ENCODE results near the gene FGF9.

FGF9 gene

DNA sequence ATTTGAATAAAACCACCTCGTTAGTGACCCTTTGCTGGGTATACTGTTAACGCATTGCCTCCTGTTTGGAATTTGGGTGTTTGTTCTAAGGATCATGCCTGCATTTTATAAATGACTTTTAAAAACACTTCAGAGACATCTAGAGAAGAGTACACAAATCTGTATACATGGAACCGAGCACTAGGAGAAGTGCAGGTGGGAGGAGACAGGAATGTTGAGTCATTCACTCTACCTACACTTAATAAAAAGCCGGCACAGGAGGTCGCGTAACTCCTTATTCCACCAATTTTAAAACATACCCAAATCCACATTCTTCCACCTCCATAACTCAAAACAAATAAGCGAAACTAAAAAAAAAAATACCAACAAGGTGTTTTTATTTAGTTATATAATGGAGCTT is 48.6 kb downstream of the FGF9 start:
- no peak for DNase-seq

DNA sequence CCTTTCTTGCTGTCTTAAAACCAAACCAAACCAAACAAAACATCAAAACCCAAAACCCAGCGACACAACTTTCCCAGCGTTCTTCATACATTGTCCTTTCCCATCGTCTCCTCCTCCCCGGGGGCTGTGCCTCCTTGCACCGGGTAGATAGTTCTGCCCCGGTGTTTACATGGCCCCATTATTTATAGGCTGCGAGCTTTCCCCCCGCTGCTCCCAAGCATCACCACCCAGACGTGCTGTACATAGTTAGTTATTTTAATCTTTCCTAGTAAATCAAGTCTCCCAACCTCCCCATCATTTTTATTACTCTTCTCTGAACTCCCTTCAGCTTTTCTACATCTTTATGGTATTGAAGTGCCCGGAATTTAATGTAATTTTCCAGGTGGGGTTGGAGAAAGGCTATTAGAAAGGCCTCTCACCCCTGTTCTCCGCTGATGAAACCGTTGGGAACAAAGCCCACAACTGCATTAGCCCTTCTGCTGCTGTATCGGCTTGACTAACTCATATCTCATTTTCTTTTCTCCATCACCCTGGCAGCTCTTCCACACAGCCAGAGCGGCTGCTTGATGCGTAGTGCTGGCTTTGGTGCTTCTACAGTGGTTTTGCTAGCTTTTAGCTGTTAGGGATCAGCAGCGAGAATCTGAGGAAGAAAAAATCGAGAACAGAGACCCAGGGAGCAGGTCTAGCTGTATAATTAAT is 53.1 kb downstream of the FGF9 start:
- DNase-seq: no peak

DNA sequence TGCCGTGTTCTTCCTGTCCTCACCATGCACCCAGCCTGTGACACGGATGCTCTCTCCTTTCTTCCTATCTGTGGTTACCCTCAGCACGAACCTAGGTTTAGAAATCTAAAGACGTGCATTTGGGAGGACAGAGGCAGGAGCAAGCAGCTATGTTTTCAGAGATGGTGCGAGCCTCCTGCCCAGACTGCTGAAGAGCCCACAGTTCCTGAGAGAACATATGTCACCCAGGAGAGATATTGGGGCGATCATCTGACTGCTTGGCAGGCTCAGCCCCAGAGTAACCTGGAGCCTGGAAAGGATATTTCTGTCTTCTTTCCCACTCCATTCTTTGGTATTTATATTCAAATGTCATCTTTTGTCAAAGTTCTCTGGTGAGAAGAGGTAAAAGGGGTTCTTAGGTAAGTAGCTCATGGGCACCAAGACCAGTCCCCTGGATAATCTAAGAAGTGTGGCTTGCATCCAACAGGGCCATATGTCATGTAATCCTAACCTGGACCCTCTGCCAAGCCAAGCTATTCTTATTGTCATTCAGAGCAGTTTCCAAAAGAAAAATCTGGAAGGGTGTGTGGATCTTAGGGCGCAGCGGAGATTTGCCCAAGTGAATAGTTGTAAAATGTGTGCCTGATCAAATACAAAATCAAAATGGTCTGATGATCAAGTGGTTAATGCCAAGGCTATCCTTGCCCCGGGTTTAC is 59.5 kb downstream of the FGF9 start:
- DNase-seq: no peak

DNA sequence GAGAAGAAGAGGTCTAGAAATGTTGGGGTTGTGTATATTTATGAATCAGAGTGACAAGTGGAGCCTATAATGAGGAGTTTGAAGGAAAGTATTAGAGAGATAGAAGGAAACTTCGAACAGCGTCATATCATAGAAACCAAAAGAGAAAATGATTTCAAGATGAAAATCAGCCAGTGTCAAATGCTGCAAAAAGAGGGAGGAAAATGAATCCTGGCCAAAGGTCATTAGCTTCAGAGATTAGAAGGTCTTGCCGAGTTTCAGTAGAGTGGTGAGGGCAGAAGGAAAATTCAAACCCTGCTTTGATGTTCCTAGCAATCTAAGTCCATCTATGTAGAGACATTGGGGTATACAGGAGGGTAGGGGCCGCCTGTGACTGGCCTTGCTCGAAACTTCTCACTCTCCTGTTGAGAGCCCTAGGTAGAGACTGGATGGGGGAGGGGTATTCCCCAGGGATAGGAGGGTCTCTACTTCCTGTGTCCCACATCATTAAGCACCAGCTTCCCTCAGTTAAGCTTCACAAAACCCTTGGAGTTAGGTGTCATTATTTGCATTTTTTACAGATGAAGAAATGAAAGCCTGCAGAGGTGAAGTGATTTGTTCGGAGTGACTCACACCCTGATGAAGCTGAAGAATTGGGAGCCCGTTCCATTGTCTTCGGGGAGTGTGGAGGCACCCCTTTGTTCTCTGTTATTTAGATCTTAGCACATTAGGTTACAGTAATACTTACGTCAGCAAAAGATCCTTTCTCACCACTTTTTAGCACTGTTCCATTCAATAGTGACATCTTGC is 62.8 kb downstream of the FGF9 start:
- no peak for DNase-seq

DNA sequence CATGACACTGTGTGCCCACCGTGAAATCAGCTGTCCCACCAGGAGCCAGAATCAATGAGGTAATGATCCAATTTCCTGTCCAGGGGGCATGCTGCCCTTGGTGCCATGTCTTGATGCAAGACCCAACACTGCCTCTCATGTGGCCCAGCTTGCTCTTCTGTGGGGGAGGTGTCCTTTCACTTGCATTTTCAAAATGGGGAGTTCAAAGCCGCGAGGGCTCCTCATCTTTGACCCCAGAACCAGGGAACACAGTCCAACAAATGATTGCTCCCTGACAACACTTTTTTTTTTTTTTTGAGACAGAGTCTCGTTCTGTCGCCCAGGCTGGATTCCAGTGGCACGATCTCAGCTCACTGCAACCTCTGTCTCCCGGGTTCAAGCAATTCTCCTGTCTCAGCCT is 64.1 kb downstream of the FGF9 start:
- DNase-seq: no peak

DNA sequence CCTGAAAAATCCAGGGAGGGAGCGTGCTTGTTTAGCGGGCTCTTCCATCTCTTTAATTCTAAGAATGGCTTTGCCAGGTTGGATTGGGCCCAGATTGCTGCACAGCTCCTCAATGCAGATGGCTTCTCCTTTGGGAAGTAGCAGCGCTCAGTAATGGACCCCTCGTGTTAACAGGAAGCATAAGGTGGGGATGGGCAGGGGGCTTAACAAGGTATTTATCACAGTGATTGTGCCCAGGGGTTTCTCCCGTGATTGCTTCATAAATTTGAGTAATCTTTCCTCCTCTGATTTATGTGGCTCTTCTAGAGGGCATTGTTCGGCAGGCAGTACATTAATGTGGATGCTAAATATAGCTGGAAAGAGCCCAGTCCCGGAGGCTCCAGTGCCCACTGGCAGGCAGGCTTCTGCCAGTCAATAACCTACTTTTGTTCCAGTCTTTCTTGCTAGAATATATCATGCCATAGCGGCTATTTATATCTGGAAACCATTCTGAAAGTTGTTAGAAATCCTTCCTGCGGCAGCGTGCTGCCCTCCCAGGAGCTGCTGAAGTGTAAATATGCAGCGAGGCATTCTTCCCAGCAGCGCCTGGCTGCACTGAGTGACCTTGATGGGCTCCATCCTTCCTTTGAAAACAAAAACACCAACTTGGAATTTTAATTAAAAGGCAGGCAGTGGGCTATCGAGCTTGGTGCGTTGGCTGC is 65.0 kb downstream of the FGF9 start:
- DNase-seq: no peak

DNA sequence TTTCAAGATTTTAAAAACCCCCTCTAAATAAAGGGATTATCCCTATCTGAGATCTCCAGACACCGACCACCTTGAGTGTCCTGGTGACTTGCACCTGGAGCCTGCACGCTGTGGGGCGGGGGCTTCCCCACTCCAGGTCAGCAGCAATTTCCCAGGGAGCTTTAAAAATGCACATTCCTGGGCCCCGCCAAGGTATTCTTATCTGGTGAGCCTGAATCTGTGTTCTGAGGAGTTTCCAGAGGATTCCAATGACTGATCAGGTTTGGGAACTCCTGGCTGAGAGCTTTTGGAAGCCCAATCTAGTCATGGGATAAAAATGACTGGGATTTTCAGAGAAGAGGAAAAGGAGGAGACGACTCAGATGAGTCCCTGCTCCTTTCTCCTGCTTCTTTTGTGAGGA is 66.1 kb downstream of the FGF9 start:
- DNase-seq: no peak

DNA sequence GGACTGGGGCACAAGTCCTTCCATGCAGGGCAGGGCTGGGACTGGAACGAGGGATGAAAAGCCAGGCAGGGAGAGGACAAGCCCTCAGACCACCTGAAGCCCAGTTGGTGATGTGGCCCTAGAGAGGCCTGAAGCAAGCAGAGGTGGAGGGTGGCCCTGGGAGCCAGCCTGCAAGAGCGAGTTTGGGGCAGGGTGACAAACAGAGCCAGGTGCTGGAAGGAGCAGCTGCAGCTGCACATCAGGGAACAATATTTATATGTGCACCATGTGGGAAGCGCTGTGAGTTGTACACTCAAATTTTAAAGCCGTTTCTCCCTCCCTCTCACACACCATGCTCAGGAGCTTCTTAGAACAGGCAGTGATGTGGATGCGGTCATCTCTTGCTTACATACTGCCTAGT is 67.8 kb downstream of the FGF9 start:
- no peak for DNase-seq

DNA sequence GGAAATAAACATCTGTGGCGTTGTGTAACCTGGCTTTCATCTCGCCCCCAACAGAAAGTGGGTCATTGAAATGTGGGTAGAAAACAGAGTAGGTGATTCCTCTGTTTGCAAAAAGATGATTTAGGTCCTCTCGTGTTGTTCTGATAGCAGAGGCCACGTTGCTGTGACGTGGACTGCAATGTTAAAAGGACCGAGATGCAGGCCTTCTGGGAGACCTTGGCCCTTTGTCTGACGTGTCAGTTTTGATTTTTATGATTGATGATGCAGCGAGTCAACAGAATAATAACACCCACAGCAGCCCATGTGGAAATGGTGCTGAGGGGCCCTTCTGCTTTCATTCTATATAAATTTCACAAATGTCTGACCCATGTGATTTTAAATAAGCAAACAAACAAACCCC is 68.9 kb downstream of the FGF9 start:
- DNase-seq: no peak

DNA sequence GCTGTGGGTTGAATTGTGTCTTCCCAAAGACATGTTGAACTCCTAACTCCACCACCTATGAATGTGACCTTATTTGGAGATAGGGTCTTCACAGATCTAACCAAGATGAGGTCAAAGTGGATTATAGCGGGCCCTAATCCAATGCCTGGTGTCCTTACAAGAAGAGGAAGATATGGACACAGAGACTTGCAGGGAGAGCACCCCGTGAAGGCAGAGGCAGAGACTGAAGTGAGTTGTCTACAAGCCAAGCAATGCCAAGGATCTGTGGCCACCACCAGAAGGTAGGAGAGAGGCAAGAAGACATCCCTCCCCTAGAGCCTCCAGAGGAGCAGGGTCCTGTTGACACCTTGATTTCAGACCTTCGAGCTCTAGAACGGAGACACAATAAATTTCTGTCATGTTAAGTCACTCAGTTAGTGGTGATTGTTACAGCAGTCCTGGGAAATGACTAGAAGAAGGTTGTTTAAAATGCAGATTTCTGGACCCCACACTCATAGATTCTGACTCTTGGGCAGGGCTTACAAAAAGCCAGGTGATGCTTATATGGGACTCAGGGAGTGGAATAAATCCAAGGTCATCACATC is 70.6 kb downstream of the FGF9 start:
- DNase-seq: no peak

DNA sequence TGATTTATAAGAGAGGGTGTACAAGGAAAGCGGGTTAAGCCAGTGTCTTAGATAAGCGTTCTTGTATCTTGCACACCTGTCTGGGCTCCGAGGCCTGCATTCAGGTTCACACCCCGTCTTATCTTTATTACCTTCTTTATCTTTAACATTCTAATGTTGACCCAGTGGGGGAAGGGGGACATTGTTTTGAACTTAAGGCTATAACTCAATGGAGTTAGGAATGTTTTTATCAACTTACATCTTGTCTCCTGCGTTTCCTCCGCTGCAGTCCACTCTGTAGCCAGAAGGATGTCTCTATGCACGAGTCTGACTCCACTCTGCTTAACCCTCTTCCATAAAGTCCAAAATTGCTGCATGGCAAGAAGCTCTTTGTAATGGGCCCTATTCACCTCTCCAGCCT is 71.2 kb downstream of the FGF9 start:
- no peak for DNase-seq

DNA sequence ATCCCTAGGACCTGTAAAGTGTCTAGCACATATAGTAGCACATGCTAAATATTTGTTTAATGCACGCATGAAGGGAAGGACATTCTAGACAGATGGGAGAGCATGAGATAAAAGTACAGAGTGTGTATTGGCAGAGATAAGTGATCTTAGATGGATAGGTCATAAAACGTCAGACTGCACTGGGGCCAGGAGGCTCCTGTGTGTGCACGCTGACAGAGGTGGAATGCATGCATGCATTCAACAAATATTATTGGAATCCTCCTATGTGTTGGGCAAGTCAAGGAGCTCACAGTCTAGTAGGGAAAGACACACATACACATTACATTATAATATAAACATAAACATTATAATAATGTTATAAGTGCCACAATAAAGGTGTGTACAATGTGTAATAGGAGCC is 73.3 kb downstream of the FGF9 start:
- no peak for DNase-seq

DNA sequence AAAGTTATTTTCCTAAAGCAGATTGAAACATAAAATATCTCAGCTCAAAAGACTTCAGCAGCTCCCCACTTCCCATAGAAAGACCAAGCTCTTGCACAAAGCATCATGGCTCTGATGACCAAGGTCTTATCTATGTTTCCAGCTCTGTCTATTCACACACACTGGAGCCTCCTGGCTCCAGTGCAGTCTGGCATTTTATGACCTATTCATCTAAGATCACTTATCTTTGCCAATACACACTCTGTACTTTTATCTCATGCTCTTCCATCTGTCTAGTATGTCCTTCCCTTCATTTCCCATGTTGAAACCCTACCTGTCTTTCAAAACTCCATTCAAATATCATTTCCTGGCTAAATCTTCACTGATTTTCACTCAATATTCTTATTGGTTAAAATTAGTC is 74.4 kb downstream of the FGF9 start:
- no peak for DNase-seq

DNA sequence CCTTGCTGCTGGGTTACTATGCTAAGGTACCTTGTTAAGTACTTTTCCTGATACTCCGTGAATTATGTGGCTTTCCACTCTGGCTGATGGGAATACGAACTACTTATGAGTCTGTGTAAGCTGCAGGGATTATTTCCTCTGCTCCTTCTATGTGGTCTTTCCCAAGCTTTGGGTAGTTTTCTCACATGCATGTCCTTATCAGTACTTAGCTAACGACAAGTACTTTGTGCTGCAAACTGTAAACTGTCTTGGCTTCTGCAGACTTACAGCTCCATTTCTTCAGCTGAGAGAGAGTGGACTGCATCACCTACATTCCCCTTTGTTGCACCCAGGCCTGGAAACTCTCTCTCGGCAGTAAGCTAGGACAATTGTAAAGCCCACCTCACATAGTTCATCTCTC is 76.6 kb downstream of the FGF9 start:
- no peak for DNase-seq

DNA sequence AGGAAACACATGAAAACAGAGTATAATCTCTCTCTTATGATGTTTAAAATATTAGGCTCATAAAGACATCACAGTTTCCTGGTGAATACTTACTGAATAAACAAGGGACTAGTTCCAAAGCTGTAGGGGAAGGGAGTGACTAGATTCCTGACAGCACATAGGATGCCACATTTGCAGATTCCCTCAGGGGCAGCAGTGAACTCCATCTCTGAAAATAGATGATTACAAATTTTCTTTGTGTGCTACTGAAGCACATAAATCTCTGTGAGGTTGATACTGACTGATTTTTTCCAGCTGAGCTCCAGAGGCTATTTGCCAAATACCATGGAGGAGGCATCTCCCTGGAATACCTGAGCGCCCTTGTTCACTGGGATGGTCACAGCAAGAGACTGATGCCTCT is 77.3 kb downstream of the FGF9 start:
- DNase-seq: no peak

DNA sequence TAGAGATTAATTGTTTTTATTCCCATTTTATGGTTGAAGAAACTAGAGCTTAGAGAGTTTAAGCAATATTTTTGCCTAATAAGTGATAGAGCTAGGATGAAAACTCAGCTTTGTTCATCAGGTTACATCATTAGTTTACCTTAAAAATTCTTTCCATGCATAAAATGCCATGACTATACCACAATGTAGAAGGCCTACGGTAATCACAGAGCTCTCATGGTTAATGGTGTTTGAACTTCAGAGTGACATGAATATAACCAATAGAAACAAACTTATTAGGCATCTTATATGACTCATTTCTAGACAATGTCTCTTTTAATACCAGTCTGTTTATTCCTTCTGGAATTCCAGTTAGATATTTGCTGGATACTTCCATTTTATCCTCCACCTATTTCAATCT is 78.5 kb downstream of the FGF9 start:
- no peak for DNase-seq

DNA sequence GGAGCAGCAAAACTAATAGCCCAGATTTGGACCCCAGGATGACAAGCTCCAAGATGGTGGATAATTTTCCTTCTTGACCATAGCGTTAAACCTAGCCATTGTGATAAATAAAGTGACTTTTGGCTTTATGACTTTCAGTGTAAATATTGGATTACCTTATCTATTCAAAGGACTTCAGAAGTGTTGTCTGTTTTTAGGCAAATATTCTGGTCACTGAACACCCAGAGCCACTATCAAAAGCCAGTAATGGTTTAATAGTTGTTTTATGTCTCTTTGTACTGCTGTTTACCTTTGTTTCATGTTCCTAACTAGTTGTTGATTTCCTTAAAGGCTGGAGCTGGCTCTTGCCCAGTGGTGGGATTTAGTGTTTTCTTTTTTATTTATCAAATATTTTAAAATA is 81.6 kb downstream of the FGF9 start:
- no peak for DNase-seq

DNA sequence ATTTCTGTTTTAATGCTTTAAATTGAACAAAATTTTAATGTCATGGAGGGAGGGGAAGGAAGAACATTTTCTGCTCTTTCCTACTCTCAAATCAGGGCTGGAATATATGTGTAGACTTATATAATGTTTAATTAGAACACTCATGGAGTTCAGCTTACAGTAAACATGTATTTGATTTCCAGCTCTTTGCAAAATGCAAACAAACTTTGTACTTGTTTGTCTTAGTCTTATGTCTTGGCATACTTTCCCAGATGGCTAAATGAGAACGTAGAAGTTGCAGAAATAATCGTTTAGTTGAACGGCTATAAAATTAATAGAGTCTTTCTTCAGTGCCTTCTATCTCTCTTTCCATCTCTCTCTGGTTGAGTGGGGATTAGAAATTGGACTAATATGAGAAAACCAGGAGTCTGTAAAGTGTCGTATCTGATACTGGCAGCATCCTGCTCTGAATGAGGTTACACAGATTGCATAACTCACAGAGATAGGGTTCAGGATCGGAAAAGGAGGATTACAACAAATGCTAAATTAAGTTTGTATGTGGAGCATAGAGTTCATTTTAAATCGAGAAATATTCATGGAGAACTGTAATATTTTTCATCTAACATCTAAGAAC is 82.3 kb downstream of the FGF9 start:
- no peak for DNase-seq

Measured in CD4-positive, alpha-beta T cell treated with Interleukin-17A for 1 hour (primary cell).